H1 (cell line): Measurements from ENCODE around the gene PAPSS2. TPM values are rescaled to one million over a fixed set of nuclear protein-coding genes. Genes with fewer than 3 reads are reported as not detected.

ENCODE experiments used
- CTCF ChIA-PET: fragments of 300-600 bp; sonication (Branson Sonifier 250); formaldehyde crosslinking; loops from one replicate; lab custom pipeline; 2021; ENCODE audit not compliant: partially characterized antibody; lab: Charles Lee
- POLR2A ChIA-PET: fragments of 300-600 bp; sonication (Branson Sonifier 250); formaldehyde crosslinking; loops from one replicate; lab custom pipeline; 2021; ENCODE audit warnings: inconsistent platforms; ENCODE audit not compliant: partially characterized antibody; lab: Charles Lee
- DNase-seq, 2 experiments: peaks; one replicate each; pipeline versions ENCODE4 v3.0.0 to v3.0.0-alpha.2; 2010 to 2022; ENCODE audit warnings: low spot score in 2 of 2, low read depth in 1 of 2, mixed read lengths in 1 of 2
- FAIRE-seq: peaks from 2 replicates; lab custom pipeline; 2011; peaks lifted over from hg19 to GRCh38; lab: Jason Lieb, UNC
- H2AFZ ChIP-seq: 2 replicates; pipeline ENCODE4 v1.8.1; 2012; ENCODE audit warnings: low read length, inconsistent platforms
- H2AK5ac ChIP-seq: 2 replicates; pipeline ENCODE4 v1.6.1; 2013; ENCODE audit warnings: low read depth, low read length
- H2BK120ac ChIP-seq: replicated peaks from 2 replicates; pipeline ENCODE3; 2013; ENCODE audit warnings: low read depth, low read length, inconsistent platforms
- H2BK12ac ChIP-seq: 2 replicates; pipeline ENCODE4 v1.6.1; 2013; ENCODE audit warnings: low read depth, low read length
- H2BK15ac ChIP-seq: 2 replicates; pipeline ENCODE4 v1.6.1; 2013; ENCODE audit warnings: low read length
- H2BK20ac ChIP-seq: 2 replicates; pipeline ENCODE4 v1.6.1; 2013; ENCODE audit warnings: low read length
- H2BK5ac ChIP-seq: 2 replicates; pipeline ENCODE4 v1.6.1; 2013; ENCODE audit warnings: low read depth, low read length
- H3K14ac ChIP-seq: 2 replicates; pipeline ENCODE4 v1.6.1; 2013; ENCODE audit warnings: inconsistent platforms; ENCODE audit not compliant: insufficient read length
- H3K18ac ChIP-seq: 2 replicates; pipeline ENCODE4 v1.6.1; 2013; ENCODE audit warnings: low read length; ENCODE audit errors: extremely low read depth
- H3K23ac ChIP-seq: 2 replicates; pipeline ENCODE4 v1.6.1; 2013; ENCODE audit warnings: inconsistent platforms; ENCODE audit not compliant: insufficient read length
- H3K23me2 ChIP-seq: 2 replicates; pipeline ENCODE4 v1.6.1; 2013; ENCODE audit warnings: low read depth, low read length
- H3K27ac ChIP-seq: 2 replicates; pipeline ENCODE4 v1.6.1; 2011; ENCODE audit warnings: low read depth, low read length, inconsistent platforms
- H3K27me3 ChIP-seq, 4 experiments: replicated peaks in 1 of 4; 1 replicate in 1 of 4; 2 replicates in 3 of 4; pipeline versions ENCODE4 v1.6.1 to v1.8.1; 2011 to 2013; ENCODE audit warnings: low read length in 3 of 4, mild to moderate bottlenecking in 3 of 4, inconsistent platforms in 2 of 4, mixed read lengths in 2 of 4, moderate library complexity in 1 of 4; ENCODE audit not compliant: control insufficient read depth in 3 of 4, insufficient read depth in 3 of 4; ENCODE audit errors: extremely low read depth in 1 of 4
- H3K36me3 ChIP-seq, 4 experiments: 2 replicates each; pipeline versions ENCODE4 v1.6.1 to v1.8.1; 2011 to 2013; ENCODE audit warnings: mild to moderate bottlenecking in 4 of 4, low read length in 3 of 4, moderate library complexity in 2 of 4, control low read depth in 1 of 4, inconsistent platforms in 1 of 4; ENCODE audit not compliant: insufficient read depth in 4 of 4, control insufficient read depth in 2 of 4
- H3K4ac ChIP-seq: replicated peaks from 2 replicates; pipeline ENCODE3; 2013; ENCODE audit warnings: low read length, low read depth, mixed read lengths, inconsistent platforms; ENCODE audit not compliant: insufficient read length
- H3K4me1 ChIP-seq, 4 experiments: replicated peaks in 1 of 4; 1 replicate in 1 of 4; 2 replicates in 3 of 4; pipeline versions ENCODE4 v1.6.1 to v1.8.1; 2011 to 2013; ENCODE audit warnings: low read length in 3 of 4, inconsistent platforms in 2 of 4, mixed read lengths in 1 of 4; ENCODE audit not compliant: insufficient read depth in 4 of 4, control insufficient read depth in 3 of 4
- H3K4me2 ChIP-seq, 2 experiments: 2 replicates each; pipeline versions ENCODE4 v1.6.1 to v1.8.1; 2011 to 2013; ENCODE audit warnings: low read depth in 2 of 2, low read length in 2 of 2, control low read depth in 1 of 2, inconsistent platforms in 1 of 2, mild to moderate bottlenecking in 1 of 2; ENCODE audit not compliant: insufficient read depth in 1 of 2
- H3K4me3 ChIP-seq, 4 experiments: fragments of 200-600, 300-600 bp in 1 of 4; sonication (generic), shearing (Covaris generic), sonication (Bioruptor Twin) in 1 of 4; 2 replicates each; pipeline versions ENCODE4 v1.5.1 to v1.8.1; 2011 to 2016; ENCODE audit warnings: low read length in 4 of 4, low read depth in 3 of 4, control low read depth in 2 of 4, inconsistent platforms in 2 of 4, mild to moderate bottlenecking in 2 of 4, mixed read lengths in 1 of 4, moderate library complexity in 1 of 4; ENCODE audit not compliant: insufficient read depth in 2 of 4; ENCODE audit errors: extremely low read depth in 1 of 4
- H3K56ac ChIP-seq: replicated peaks from 2 replicates; pipeline ENCODE3; 2013; ENCODE audit warnings: low read depth, mild to moderate bottlenecking, mixed read lengths, low read length, inconsistent platforms; ENCODE audit not compliant: insufficient read length
- H3K79me1 ChIP-seq: 2 replicates; pipeline ENCODE4 v1.6.1; 2013; ENCODE audit warnings: low read depth, low read length, control low read depth
- H3K79me2 ChIP-seq, 2 experiments: 2 replicates each; pipeline versions ENCODE4 v1.6.1 to v1.8.1; 2012 to 2013; ENCODE audit warnings: low read length in 2 of 2, mild to moderate bottlenecking in 2 of 2, inconsistent platforms in 1 of 2; ENCODE audit not compliant: insufficient read depth in 2 of 2, control insufficient read depth in 1 of 2
- H3K9ac ChIP-seq, 4 experiments: replicated peaks in 1 of 4; 1 replicate in 1 of 4; 2 replicates in 3 of 4; pipeline versions ENCODE4 v1.6.1 to v1.8.1; 2011 to 2013; ENCODE audit warnings: low read depth in 3 of 4, low read length in 3 of 4, control low read depth in 2 of 4, mild to moderate bottlenecking in 2 of 4, moderate library complexity in 2 of 4, inconsistent platforms in 1 of 4; ENCODE audit errors: extremely low read depth in 1 of 4
- H3K9me3 ChIP-seq, 2 experiments: 2 replicates each; pipeline versions ENCODE4 v1.6.1 to v1.8.1; 2012 to 2013; ENCODE audit warnings: mild to moderate bottlenecking in 2 of 2, moderate library complexity in 2 of 2, control low read depth in 1 of 2, inconsistent platforms in 1 of 2, low read depth in 1 of 2, low read length in 1 of 2, mixed read lengths in 1 of 2; ENCODE audit not compliant: insufficient read depth in 2 of 2
- H4K20me1 ChIP-seq, 2 experiments: replicated peaks in 1 of 2; 2 replicates each; pipeline versions ENCODE3 to v1.8.1; 2011 to 2013; ENCODE audit warnings: inconsistent platforms in 2 of 2, low read length in 2 of 2, mild to moderate bottlenecking in 1 of 2; ENCODE audit not compliant: insufficient read depth in 2 of 2, control insufficient read depth in 1 of 2
- H4K5ac ChIP-seq: 2 replicates; pipeline ENCODE4 v1.6.1; 2013; ENCODE audit warnings: low read length, low read depth, mixed read lengths, inconsistent platforms; ENCODE audit not compliant: insufficient read length
- H4K8ac ChIP-seq: 2 replicates; pipeline ENCODE4 v1.8.0; 2013; ENCODE audit warnings: mild to moderate bottlenecking, moderate library complexity, low read length, inconsistent platforms; ENCODE audit not compliant: insufficient read depth; ENCODE audit errors: extremely low read depth
- H4K91ac ChIP-seq: replicated peaks from 2 replicates; pipeline ENCODE3; 2013; ENCODE audit warnings: low read length, mixed read lengths, inconsistent platforms; ENCODE audit not compliant: insufficient read length
- EZH2 ChIP-seq: fragments of 200-600 bp; sonication (generic); IDR thresholded peaks from 2 replicates; pipeline ENCODE4 v1.7.1; 2012; ENCODE audit warnings: low read depth, mild to moderate bottlenecking, moderate library complexity, low read length, inconsistent platforms; ENCODE audit not compliant: severe bottlenecking
- KDM4A ChIP-seq: IDR thresholded peaks from one replicate; pipeline ENCODE4 v1.7.1; 2012; ENCODE audit warnings: low read depth, mild to moderate bottlenecking, moderate library complexity, low read length, inconsistent platforms; ENCODE audit not compliant: severe bottlenecking
- NANOG ChIP-seq: IDR thresholded peaks from 2 replicates; pipeline ENCODE4 v1.6.1; 2011; ENCODE audit warnings: low read length, low read depth, mild to moderate bottlenecking, inconsistent platforms; ENCODE audit not compliant: insufficient read depth, poor library complexity, severe bottlenecking
- NRF1 ChIP-seq: IDR thresholded peaks from 2 replicates; pipeline ENCODE4 v1.6.1; 2011; ENCODE audit warnings: mild to moderate bottlenecking, low read depth, low read length, improper control_type of control experiment
- POLR2AphosphoS5 ChIP-seq: IDR thresholded peaks from 2 replicates; pipeline ENCODE4 v1.6.1; 2011; ENCODE audit warnings: low read depth, low read length
- RBBP5 ChIP-seq: IDR thresholded peaks from 2 replicates; pipeline ENCODE4 v1.7.1; 2012; ENCODE audit warnings: low read depth, mild to moderate bottlenecking, inconsistent platforms, low read length, moderate library complexity, borderline replicate concordance
- RXRA ChIP-seq: IDR thresholded peaks from 2 replicates; pipeline ENCODE4 v1.6.1; 2011; ENCODE audit warnings: low read depth, mild to moderate bottlenecking, low read length, moderate library complexity; ENCODE audit not compliant: insufficient read depth
- SP2 ChIP-seq: IDR thresholded peaks from 2 replicates; pipeline ENCODE4 v1.6.1; 2012; ENCODE audit warnings: mild to moderate bottlenecking, low read length, inconsistent platforms
- SUZ12 ChIP-seq: fragments of 200-600 bp; sonication (generic); IDR thresholded peaks from 2 replicates; pipeline ENCODE4 v1.6.1; 2012; ENCODE audit warnings: mild to moderate bottlenecking, inconsistent platforms, low read length, moderate library complexity, mixed read lengths
- TEAD4 ChIP-seq: IDR thresholded peaks from 2 replicates; pipeline ENCODE4 v1.6.1; 2012; ENCODE audit warnings: low read depth, low read length, inconsistent platforms, mixed read lengths
- YY1 ChIP-seq: IDR thresholded peaks from 2 replicates; pipeline ENCODE4 v1.6.1; 2011; ENCODE audit warnings: low read depth, mild to moderate bottlenecking, low read length
- WGBS, 2 experiments: shearing (Covaris generic) in 1 of 2; methylation state at CpG; one replicate each; pipeline versions ENCODE4 v1.1.6 to v1.1.7; 2013 to 2015; ENCODE audit warnings: low lambda C conversion rate in 2 of 2, mixed read lengths in 2 of 2, inconsistent platforms in 1 of 2, low coverage in 1 of 2, missing lambda C conversion rate in 1 of 2; ENCODE audit not compliant: insufficient replicate concordance in 2 of 2, insufficient coverage in 1 of 2, insufficient read length in 1 of 2; ENCODE audit errors: extremely low coverage in 1 of 2, missing lambda C conversion rate in 1 of 2; 5-methylcytosine and 5-hydroxymethylcytosine counted together
- polyA plus RNA-seq, 7 experiments: library from polyadenylated mRNA; depleted of rRNA in 3 of 7; stranded (reverse) in 5 of 7; unstranded in 2 of 7; fragments of >200 nt in 5 of 7; fragments of 200-250 nt in 2 of 7; gene quantifications; 1 replicate in 5 of 7; 2 replicates in 1 of 7; 4 replicates in 1 of 7; pipeline versions ENCODE4 v1.2.1 to v1.2.3, GENCODE V29; 2011 to 2013; ENCODE audit warnings: missing spikeins in 2 of 7, mixed read lengths in 2 of 7
- total RNA-seq: library from RNA; stranded (reverse); fragmentation: NEBNext Ultra II Directional; extraction: Animal tissue kit (Norgen Biotek cat#: 25700); gene quantifications from 2 replicates; pipeline ENCODE4 v1.2.1, GENCODE V29; 2021
- TF ChIP-seq, protein P1 (sequence below), 3 experiments: IDR thresholded peaks; 1 replicate in 2 of 3; 2 replicates in 1 of 3; pipeline versions ENCODE4 v1.5.1 to v1.6.1; 2011; ENCODE audit warnings: low read length in 3 of 3, mild to moderate bottlenecking in 3 of 3, inconsistent platforms in 2 of 3, low read depth in 1 of 3, moderate library complexity in 1 of 3; ENCODE audit not compliant: insufficient read depth in 1 of 3; ENCODE audit errors: control extremely low read depth in 1 of 3

The PAPSS2 gene
- total and polyA plus RNA-seq, 2 of the 8 experiments (the other 6 are each of a cell fraction or from before 2014, with no cell fraction given), result 7.6 to 20.2 TPM

DNA sequence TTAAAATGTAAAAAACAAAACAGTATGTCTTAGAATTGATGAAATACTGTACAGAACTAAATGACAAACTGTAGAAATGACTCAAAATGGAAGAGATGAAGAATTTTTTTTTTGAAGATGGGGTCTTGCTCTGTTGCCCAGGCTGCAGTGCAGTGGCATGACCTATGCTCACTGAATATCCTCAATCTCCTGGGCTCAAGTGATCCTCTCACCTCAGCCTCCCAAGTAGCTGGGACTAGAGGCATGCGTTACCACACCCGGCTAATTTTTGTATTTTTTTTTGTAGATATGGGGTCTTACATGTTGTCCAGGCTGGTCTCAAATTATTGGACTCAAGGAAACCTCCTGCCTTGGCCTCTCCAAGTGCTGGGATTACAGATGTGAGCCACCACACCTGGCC lies 121.9 kb downstream of the PAPSS2 start:
- Histone ChIP-seq H3K23ac (no peak overlapping the region), H3K79me2 (peaks cover 0 to 6% of the 10 kb centered on the region in 2 experiments; a peak in 1 of 4 replicates), H2AFZ (no peak overlapping the region), H4K91ac (no peak overlapping the region), H3K79me1 (no peaks in the 10 kb centered on the region), H3K18ac (no peak overlapping the region), H3K36me3 (peaks cover 0 to 25% (median 3%) of the 10 kb centered on the region in 4 experiments; a peak in 4 of 8 replicates), H3K4me3 (no peak overlapping the region), H4K5ac (no peak overlapping the region), H2BK120ac (no peak overlapping the region), H3K56ac (no peak overlapping the region), H2BK5ac (no peak overlapping the region), H3K27ac (no peak overlapping the region), H3K27me3 (no peaks in the 10 kb centered on the region), H4K8ac (no peak overlapping the region), H2BK12ac (no peak overlapping the region), H3K9me3 (no peaks in the 10 kb centered on the region), H3K23me2 (no peaks in the 10 kb centered on the region), H3K14ac (no peak overlapping the region), H3K4me2 (no peak overlapping the region), H3K4ac (no peak overlapping the region), H2BK15ac (no peak overlapping the region), H3K4me1 (no peaks in the 10 kb centered on the region), H4K20me1 (peaks cover 0 to 3% of the 10 kb centered on the region in 2 experiments), H3K9ac (no peak overlapping the region), H2AK5ac (no peak overlapping the region), H2BK20ac (no peak overlapping the region)
- DNase-seq (no peak), FAIRE-seq (no peak)
- ChIA-PET CTCF (interaction anchor here (0.6 kb wide), 1 partner anchor 79 kb away, joined by 3 read pairs; no protein-coding TSS in a partner anchor), POLR2A (no interaction called here)
- WGBS, 2 experiments, result 100% methylated on average over 2 of the region's 2 CpGs; no CpG with 5 or more reads in 1 of the 2 experiments
- TF ChIP-seq EZH2 (no peak), NANOG (no peak), KDM4A (no peak), NRF1 (no peak), SP2 (no peak), RXRA (no peak), SUZ12 (no peak), POLR2AphosphoS5 (no peak), YY1 (no peak), RBBP5 (no peak), TEAD4 (no peak)
- TF ChIP-seq, protein P1, sequence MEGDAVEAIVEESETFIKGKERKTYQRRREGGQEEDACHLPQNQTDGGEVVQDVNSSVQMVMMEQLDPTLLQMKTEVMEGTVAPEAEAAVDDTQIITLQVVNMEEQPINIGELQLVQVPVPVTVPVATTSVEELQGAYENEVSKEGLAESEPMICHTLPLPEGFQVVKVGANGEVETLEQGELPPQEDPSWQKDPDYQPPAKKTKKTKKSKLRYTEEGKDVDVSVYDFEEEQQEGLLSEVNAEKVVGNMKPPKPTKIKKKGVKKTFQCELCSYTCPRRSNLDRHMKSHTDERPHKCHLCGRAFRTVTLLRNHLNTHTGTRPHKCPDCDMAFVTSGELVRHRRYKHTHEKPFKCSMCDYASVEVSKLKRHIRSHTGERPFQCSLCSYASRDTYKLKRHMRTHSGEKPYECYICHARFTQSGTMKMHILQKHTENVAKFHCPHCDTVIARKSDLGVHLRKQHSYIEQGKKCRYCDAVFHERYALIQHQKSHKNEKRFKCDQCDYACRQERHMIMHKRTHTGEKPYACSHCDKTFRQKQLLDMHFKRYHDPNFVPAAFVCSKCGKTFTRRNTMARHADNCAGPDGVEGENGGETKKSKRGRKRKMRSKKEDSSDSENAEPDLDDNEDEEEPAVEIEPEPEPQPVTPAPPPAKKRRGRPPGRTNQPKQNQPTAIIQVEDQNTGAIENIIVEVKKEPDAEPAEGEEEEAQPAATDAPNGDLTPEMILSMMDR (IDR thresholded peaks at IDR 0.05; ENCODE audit: control extremely low read depth in 1 of 3, insufficient read depth in 1 of 3, low read depth in 1 of 3, low read length in 3 of 3), result no peak
